Stomach (tissue), 4 donors: ENCODE results near the gene CACNA1G.

Experiments used
- EP300 ChIP-seq: sonication (generic); formaldehyde crosslinking; IDR thresholded peaks from one replicate; pipeline ENCODE4 v1.6.1; 2017; ENCODE audit warnings: antibody characterized with exemption
- POLR2A ChIP-seq, 4 donors: fragments of 450-650 bp; IDR thresholded peaks; one replicate each; pipeline ENCODE4 v1.6.1; 2016; ENCODE audit warnings: antibody characterized with exemption in 4 of 4, control low read depth in 2 of 4, mild to moderate bottlenecking in 1 of 4, moderate library complexity in 1 of 4
- TF ChIP-seq, protein P1 (sequence below), 7 experiments: fragments of 450-650 bp in 4 of 7; fragments of 200-600 bp in 3 of 7; sonication (generic) in 3 of 7; IDR thresholded peaks; one replicate each; pipeline ENCODE4 v1.5.1; 2016 to 2019; ENCODE audit warnings: antibody characterized with exemption in 7 of 7, control low read depth in 2 of 7, mild to moderate bottlenecking in 1 of 7

DNA sequence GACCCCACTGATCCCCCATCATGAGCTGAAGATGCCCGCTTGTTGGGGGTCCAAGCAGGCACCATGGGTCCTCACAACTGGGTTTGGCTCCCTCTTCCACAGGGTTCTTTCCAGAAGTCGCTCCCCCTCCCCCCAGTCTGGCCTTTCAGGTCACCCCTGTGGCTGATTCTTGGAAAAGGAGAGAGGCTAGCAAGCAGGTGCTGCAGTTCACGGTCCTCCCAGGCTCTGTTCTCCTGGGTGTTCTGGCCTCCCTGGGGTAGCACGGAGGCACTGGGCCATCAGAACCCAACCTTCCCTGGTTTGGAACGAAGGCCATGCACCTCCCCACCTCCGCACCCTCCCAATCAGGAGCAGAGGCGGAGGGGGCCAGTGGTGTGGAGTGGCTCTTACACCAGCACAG lies 18.9 kb downstream of the CACNA1G start:
- TF ChIP-seq, protein P1, sequence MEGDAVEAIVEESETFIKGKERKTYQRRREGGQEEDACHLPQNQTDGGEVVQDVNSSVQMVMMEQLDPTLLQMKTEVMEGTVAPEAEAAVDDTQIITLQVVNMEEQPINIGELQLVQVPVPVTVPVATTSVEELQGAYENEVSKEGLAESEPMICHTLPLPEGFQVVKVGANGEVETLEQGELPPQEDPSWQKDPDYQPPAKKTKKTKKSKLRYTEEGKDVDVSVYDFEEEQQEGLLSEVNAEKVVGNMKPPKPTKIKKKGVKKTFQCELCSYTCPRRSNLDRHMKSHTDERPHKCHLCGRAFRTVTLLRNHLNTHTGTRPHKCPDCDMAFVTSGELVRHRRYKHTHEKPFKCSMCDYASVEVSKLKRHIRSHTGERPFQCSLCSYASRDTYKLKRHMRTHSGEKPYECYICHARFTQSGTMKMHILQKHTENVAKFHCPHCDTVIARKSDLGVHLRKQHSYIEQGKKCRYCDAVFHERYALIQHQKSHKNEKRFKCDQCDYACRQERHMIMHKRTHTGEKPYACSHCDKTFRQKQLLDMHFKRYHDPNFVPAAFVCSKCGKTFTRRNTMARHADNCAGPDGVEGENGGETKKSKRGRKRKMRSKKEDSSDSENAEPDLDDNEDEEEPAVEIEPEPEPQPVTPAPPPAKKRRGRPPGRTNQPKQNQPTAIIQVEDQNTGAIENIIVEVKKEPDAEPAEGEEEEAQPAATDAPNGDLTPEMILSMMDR (IDR thresholded peaks at IDR 0.05): no peak
- TF ChIP-seq POLR2A (IDR thresholded peaks at IDR 0.05): no peak
- TF ChIP-seq EP300: no peak
